Liver (tissue), 3 donors: ENCODE results near the gene RANGAP1.
A peak's percentile ranks its signal among the peaks of the same experiment; 100 is the strongest.

Source experiments
- ATF3 ChIP-seq: IDR thresholded peaks from 2 replicates; pipeline ENCODE4 v1.6.1; 2016; ENCODE audit warnings: antibody characterized with exemption
- CTCF ChIP-seq: fragments of 150-350 bp; IDR thresholded peaks from 2 replicates; pipeline ENCODE4 v1.5.1; 2017; ENCODE audit warnings: improper control_type of control experiment, low read depth, low read length; ENCODE audit not compliant: missing input control
- REST ChIP-seq: IDR thresholded peaks from 2 replicates; pipeline ENCODE4 v1.6.1; 2016; ENCODE audit warnings: antibody characterized with exemption, mild to moderate bottlenecking
- TAF1 ChIP-seq: conservative IDR thresholded peaks from 2 replicates; pipeline ENCODE4 v1.6.1; 2016; ENCODE audit warnings: antibody characterized with exemption, mild to moderate bottlenecking
- donor health status: healthy.
- donor health status: healthy.

GRCh38 chr22:41334215-41334614 lies 48.2 kb upstream of the RANGAP1 start:
- peak; percentile 12 for TF ChIP-seq CTCF
- peak; percentile 59 for TF ChIP-seq REST
- no peak for TF ChIP-seq TAF1
- no peak for TF ChIP-seq ATF3
